HG03103 (cell line): ENCODE measurements around the gene CMIP.

Source experiments
- ATAC-seq: cut with Tn5 transposase; IDR thresholded peaks from one replicate; pipeline ENCODE4 v1.9.1; 2021; ENCODE audit warnings: low read depth; ENCODE audit not compliant: unreplicated experiment

Gene CMIP

DNA sequence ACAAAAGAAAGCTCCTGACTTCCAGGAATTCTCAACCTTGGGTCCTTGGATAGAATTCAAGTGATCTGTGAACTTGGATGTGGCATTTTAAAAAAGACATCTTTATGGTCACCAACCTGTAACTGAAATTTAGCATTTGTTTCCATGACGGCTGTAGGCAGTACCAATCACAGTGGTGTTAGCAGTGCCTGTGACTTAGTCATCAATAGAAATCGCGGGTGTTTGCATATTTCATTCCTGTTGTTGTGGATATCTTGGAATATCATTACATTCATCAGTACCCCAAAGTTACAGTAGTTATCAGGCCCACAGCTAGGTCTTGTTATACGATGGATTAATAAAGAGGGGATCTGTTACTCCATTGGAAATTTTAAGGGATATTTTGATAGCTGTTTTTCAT is 81.6 kb downstream of the CMIP start:
- no peak for ATAC-seq

- no peak for ATAC-seq
Measured at GRCh38 chr16:81526935-81527334, 82.3 kb downstream of the CMIP start.

DNA sequence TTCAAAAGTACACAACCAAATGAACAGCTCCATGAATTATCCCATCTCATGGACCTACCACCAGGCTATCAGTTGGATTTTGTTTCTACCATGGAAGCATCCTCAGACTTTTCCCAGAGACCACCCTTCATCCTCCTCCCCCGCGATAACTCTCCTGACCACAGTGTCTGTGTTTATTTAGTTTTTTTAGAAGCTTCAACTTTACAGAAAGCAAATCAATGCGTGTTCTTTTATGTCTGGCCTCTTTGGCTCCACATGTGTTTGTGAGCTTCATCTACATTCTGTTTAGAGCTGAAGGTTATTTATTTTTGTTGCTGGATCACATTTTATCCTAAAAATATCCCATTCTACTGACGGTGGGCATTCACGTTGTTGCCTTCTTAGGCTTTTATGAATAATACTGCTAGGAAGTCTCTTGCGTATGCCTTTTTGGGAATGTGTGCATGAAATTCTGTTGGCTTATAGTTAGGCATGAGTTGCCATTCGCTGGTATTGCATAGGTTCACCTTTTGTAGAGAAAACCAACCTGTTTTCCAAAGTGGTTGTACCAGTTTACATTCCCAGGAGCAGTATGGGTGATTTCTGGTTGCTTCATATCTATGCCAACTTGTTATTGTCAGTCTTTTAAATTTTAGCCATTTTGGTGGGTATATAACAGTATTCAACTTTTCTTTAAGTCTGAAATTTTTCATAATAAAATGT is 83.0 kb downstream of the CMIP start:
- no peak for ATAC-seq

- no peak for ATAC-seq
Measured at GRCh38 chr16:81528256-81528655, 83.6 kb downstream of the CMIP start.

DNA sequence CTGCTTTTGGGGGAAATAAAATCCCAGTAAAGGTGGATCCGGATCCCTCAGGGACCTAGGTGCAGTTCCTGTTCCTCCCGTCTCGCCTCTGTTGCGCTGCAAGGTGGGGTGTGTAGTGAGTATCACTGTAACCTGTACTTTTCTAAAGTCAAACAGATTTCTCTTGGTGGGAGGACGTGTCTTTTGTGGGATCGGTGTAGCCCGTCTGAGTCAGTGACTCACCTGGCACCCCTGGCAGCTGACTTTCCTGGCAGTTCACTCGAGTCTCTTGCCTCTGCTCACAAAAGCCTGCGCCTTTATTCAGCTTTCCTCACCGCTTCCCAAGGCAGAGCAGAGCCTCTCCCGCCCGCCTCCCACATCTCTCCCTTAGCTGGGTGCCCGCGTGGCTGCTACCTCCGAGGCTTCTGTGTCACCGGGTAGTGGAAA is 85.7 kb downstream of the CMIP start:
- no peak for ATAC-seq

DNA sequence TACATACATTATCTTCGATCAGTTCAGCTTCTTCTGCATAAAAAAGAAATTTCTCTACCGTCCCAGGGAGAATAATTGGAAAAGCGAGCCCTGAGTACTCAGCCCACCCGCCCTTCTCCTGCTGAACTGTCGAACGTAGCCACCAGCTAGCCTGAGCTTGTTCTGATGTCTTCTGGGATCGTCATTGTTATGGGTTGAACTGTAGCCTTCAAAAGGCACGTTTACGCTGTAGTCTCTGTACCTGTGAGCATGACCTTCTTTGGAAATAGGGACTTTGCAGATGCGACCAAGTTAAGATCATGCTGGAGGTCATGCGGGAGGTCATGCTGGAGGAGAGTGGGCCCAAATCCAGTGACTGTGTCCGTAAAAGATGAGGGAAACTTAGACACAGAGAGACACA is 86.2 kb downstream of the CMIP start:
- no peak for ATAC-seq

DNA sequence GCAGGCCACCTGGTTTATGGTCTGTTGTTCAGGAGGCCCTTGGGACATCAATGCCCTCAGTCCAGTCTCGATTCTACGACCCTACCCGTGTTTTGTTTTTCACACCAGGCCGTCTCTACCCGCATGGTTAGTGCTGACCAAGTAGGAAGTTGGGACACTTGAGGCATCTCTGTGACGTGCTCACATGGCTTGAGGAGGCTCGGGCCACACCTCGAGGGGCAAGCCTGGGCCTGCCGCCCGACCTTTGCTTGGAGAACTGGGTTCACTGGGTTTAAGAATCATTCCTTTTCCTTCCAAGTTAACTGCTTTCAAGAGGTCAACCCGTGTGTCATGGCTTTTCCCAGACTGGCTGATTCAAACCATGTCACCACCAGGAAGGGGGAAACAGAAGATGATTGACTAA is 86.8 kb downstream of the CMIP start:
- no peak for ATAC-seq

DNA sequence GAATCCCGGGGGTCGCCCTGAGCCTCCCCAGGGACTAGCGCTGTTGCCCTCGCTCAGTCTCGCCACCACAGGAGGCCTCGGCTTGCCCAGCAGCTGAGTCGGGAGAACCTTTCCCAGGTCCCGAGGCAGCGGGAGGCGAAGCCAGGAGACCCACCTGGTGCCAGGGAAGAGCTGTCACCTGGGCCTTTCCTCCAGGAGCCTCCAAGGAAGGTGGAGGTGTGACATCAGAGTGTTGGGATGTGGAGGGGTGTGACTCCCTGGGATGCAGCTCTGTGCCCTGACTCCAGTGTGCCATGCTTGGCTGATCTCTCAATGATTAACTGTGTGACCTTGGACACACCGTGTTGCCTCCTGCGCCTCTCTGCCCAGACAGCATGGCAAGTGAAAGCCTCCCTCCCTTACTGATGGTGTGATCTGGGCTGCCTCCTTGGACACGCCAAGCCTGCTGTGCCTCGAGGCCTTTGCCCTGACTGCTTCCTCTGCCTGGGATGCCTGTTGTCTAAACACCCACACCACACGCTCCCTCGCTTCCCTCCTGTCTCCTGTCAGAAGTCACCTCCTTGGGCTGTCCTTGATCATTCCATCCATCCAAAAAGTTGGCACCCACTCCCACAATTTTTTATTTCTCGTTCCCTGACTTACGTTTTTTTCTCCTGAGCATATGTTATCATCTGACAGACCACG is 88.0 kb downstream of the CMIP start:
- no peak for ATAC-seq

- no peak for ATAC-seq
Measured at GRCh38 chr16:81533175-81533507, 88.5 kb downstream of the CMIP start.

- no peak for ATAC-seq
Measured at GRCh38 chr16:81535679-81536360, 91.2 kb downstream of the CMIP start.

- ATAC-seq = no peak
Measured at GRCh38 chr16:81536648-81537047, 92.0 kb downstream of the CMIP start.

DNA sequence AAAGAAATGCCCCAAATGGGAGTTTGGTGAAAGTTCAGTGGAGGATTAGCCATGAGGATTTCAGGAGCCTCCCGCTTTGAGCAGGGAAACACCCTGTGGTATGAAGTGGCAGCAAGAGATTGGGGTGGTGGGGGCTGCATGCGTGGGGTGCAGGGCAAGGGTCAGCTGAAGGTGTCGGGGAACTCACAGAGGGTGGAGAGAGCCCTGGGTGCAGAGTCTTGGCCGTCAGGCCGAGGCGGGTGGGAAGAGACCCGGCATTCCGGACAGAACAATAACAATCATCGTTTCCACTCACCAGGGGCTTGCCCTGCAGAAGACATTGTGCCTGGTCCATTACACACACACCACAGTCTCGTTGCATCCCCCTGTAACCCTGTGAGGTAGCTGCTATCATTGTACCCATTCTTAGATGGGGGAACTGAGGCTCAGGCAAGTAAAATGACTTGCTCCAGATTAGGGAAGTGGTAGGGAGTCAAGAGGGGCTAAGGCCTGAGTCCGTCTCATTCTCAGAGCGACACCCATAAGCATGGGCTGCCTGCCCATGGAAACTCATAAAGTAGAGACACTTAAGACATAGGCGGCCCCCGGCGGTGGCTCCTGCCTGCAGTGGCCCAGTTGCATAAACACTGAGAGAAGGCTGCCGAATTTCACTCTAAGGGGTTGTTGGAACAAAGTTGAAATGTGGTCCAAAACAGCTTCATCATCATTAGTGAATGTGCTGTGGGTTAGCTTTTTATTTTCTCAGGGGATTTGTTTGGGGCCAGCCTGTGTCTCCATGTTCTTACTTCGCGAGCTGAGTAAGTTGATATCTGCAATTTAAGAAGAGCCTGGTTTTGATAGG is 93.3 kb downstream of the CMIP start:
- ATAC-seq = no peak

DNA sequence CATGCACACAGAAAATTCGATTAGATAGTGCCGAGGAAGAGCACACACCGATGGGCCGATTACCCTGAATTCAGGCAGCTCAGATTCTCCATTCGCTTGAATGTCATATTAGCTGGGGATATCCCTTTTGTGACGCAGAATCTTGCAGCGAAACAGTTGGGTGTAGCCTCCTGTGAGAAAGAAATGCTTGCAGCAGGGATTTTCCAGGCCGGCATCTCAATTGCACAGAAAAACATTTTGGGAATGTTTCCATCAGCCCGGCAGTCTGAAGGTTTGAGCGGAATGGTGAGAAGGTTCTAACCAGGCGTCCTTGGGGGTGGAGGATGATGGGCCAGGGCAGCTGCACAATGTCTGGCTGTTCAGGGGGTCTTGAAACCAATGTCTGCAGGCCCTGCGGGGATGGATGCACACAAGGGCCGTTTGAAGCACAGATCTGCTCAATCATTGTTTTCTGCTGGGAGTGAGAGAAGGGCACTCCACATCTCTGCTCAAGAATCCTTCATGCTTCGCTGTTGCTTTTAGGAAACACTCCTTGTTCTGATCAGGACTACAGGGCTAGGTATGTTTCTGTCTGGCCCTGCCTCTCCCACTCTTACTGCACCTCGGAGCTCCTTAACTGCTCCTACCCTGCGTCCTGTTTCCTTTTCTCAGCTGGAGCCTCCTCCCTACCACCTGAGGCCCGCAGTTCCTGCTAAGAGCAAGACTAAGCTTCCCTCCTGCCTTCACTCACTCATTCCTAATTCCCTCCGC is 94.6 kb downstream of the CMIP start:
- ATAC-seq = no peak

- no peak for ATAC-seq
Measured at GRCh38 chr16:81539759-81540472, 95.3 kb downstream of the CMIP start.

- ATAC-seq = no peak
Measured at GRCh38 chr16:81541314-81541713, 96.7 kb downstream of the CMIP start.

DNA sequence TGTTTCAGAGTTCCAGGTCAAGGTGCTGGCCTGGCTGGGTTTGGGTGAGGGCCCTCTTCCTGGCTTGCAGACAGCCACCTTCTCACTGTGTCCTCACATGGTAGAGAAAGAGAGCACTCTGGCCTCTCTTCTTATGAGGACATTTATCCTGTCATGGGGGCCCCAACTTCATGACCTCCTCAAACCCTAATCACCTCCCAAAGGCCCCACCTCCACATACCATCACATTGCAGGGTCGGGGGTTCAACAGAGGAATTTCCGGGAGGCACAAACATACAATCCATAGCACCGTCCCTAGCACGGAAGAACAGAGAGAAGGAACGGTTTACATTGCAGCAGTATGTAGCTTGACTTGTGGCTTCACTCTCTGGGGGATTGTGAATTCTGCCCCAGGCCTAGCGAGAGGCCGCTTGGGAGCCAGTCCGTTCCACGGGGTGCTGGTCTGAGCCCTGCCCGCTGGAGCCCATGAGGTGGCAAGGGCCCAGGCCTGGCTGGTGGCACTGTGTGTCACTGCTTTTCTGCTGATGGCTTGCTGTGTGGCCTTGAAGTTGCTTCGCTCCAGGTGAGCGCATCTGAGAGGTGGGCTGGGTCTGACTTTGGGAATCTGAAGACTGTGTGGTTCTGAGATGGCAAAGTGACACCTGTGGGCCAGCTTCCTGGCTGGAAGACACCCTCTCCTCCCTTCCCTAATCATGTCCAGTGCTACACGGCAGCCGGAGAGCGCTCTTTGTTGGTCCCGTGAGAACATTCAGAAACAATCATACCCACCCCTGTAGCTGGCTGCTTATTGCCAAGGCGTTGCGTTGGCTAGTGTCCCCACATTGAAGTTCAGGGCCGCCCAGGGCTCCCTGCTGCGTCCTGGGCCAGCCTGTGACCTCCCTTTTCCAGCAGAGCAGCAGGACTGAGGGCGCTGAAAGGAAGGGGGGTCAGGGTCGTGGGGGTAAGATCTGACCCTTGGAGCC is 98.3 kb downstream of the CMIP start:
- ATAC-seq = no peak

DNA sequence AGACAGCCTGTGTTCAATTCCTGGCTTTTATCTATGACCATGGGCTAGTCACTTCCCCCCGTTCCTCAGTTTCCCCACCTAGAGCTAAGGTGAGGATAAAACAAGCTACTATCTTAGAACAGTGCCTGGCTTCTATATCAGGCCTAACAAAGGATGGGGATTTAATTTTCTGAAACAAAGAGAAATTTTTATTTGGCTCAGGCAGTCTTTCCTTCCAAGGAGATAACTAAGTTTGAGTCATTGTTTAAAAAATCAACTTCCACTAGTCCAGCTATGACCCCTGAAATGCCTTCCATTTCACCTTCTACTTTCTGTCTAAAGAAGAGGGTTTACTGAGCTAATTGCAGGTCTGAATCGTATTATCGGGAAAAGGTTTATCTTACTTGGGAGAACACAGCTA is 99.0 kb downstream of the CMIP start:
- ATAC-seq = no peak

DNA sequence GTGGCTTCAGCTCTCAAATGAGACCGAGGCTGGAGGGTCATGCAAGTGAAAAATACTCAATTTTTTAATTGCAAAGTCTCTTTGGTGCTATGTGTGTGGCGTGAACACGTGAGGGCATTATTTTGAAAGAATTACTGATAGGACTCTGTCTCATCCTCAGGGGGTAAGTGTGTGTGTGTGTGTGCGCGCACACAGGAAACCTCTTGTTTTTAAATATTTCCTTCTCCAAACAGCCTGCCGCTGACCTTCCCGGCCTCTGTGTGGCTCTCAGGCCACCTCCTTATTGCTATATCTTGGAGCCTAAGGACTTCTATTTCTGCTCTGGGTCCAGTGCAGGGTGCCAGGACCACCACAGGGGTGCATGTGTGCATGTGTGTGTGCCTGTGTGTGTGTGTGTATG is 99.7 kb downstream of the CMIP start:
- no peak for ATAC-seq
